K562 (cell line): ENCODE results near the gene TMEM147. TPM values are rescaled to one million over a fixed set of nuclear protein-coding genes. Genes with fewer than 3 reads are reported as not detected.

Experiments used
- AFF1 ChIP-seq, 2 experiments: fragments of 450-650 bp; IDR thresholded peaks; 2 replicates each; pipeline ENCODE4 v1.6.1; 2018; ENCODE audit warnings: mild to moderate bottlenecking in 2 of 2, low read depth in 1 of 2; ENCODE audit not compliant: partially characterized antibody in 2 of 2
- E2F6 ChIP-seq, 2 experiments: IDR thresholded peaks; 2 replicates each; pipeline ENCODE4 v1.6.1; 2011; ENCODE audit warnings: borderline replicate concordance in 1 of 2, control low read depth in 1 of 2, low read depth in 1 of 2, low read length in 1 of 2, mild to moderate bottlenecking in 1 of 2, mixed read lengths in 1 of 2, moderate library complexity in 1 of 2; ENCODE audit not compliant: insufficient read depth in 1 of 2, insufficient read length in 1 of 2, poor library complexity in 1 of 2, severe bottlenecking in 1 of 2; ENCODE audit errors: extremely low read depth in 1 of 2
- FOXA1 ChIP-seq: fragments of 450-650 bp; IDR thresholded peaks from 2 replicates; pipeline ENCODE4 v1.6.1; 2016; ENCODE audit warnings: mild to moderate bottlenecking, borderline replicate concordance
- KLF1 ChIP-seq: fragments of 450-650 bp; IDR thresholded peaks from 2 replicates; pipeline ENCODE4 v1.6.1; 2016; ENCODE audit warnings: missing genetic modification characterization, missing compliant biosample characterization
- MAX ChIP-seq: sonication (generic); formaldehyde crosslinking; IDR thresholded peaks from 2 replicates; pipeline ENCODE4 v1.9.0; 2022; ENCODE audit warnings: mild to moderate bottlenecking, missing genetic modification reagents
- MYC ChIP-seq, 2 experiments: fragments of 250-450 bp in 1 of 2; sonication (Bioruptor Pico) in 1 of 2; IDR thresholded peaks; 2 replicates each; pipeline versions ENCODE4 v1.5.1 to v1.6.1; 2012 to 2021; ENCODE audit warnings: low read depth in 2 of 2, borderline replicate concordance in 1 of 2, improper control_type of control experiment in 1 of 2, low read length in 1 of 2, mild to moderate bottlenecking in 1 of 2, moderate library complexity in 1 of 2
- NFIC ChIP-seq: fragments of 450-650 bp; IDR thresholded peaks from 2 replicates; pipeline ENCODE4 v1.6.1; 2017; ENCODE audit warnings: mild to moderate bottlenecking, inconsistent platforms
- PHF21A ChIP-seq: fragments of 450-650 bp; IDR thresholded peaks from 2 replicates; pipeline ENCODE4 v1.6.1; 2017; ENCODE audit warnings: low read depth, borderline replicate concordance
- PTBP1 ChIP-seq: fragments of 200-400 bp; formaldehyde crosslinking; IDR thresholded peaks from 2 replicates; pipeline ENCODE4 v1.6.1; 2017; ENCODE audit warnings: low read depth, low read length
- SMARCC2 ChIP-seq: fragments of 450-650 bp; IDR thresholded peaks from 2 replicates; pipeline ENCODE4 v1.6.1; 2017; ENCODE audit warnings: antibody characterized with exemption, moderate library complexity, mild to moderate bottlenecking, low read depth
- SRSF7 ChIP-seq: fragments of 200-400 bp; formaldehyde crosslinking; optimal IDR thresholded peaks from 2 replicates; pipeline ENCODE3; 2017; ENCODE audit warnings: mild to moderate bottlenecking, low read depth, low read length
- TAF7 ChIP-seq: fragments of 450-650 bp; IDR thresholded peaks from 2 replicates; pipeline ENCODE4 v1.6.1; 2016; ENCODE audit warnings: missing genetic modification characterization, missing compliant biosample characterization
- ZNF3 ChIP-seq: fragments of 250-450 bp; sonication (Bioruptor Pico); IDR thresholded peaks from 2 replicates; pipeline ENCODE4 v1.5.0; 2021; ENCODE audit warnings: mild to moderate bottlenecking, moderate library complexity
- ZNF57 ChIP-seq: fragments of 450-650 bp; formaldehyde crosslinking; IDR thresholded peaks from 2 replicates; pipeline ENCODE4 v1.4.0; 2020; ENCODE audit warnings: mild to moderate bottlenecking, moderate library complexity
- polyA plus RNA-seq, 8 experiments: library from polyadenylated mRNA; depleted of rRNA in 4 of 8; stranded (reverse) in 5 of 8; unstranded in 3 of 8; fragments of >200 nt; fragmentation: Nextera tagmentation in 2 of 8; fragmentation: Illumina TruSeq in 1 of 8; extraction: Ambion mirVana in 2 of 8; extraction: Trizol in 1 of 8; gene quantifications; 2 replicates each; pipeline versions ENCODE4 v1.2.1 to v1.2.3, GENCODE V29; 2011 to 2014; ENCODE audit warnings: inconsistent platforms in 1 of 8, missing spikeins in 1 of 8
- total RNA-seq, 7 experiments: library from RNA; depleted of rRNA in 6 of 7; stranded (reverse); fragments of >200 nt in 6 of 7; fragmentation: Illumina TruSeq in 2 of 7; extraction: Trizol in 2 of 7; gene quantifications; 2 replicates each; pipeline versions ENCODE4 v1.2.1 to v1.2.3, GENCODE V29; 2011 to 2021; ENCODE audit warnings: low replicate concordance in 1 of 7

Gene TMEM147
- total and polyA plus RNA-seq, 9 of the 15 experiments (the other 6 are each of a cell fraction or from before 2014, with no cell fraction given), result 73.8 to 194 (median 142) TPM

- TF ChIP-seq FOXA1, result no peak
- no peak for TF ChIP-seq ZNF3 (CRISPR knock-in tag)
- no peak for TF ChIP-seq ZNF57 (CRISPR knock-in tag)
- TF ChIP-seq E2F6 (IDR thresholded peaks at IDR 0.05; ENCODE audit: borderline replicate concordance in 1 of 2, extremely low read depth in 1 of 2, insufficient read depth in 1 of 2, insufficient read length in 1 of 2, low read depth in 1 of 2, low read length in 1 of 2, poor library complexity in 1 of 2, severe bottlenecking in 1 of 2), result peak in 1 of 2 experiments; percentile 30
- TF ChIP-seq AFF1 (IDR thresholded peaks at IDR 0.05; ENCODE audit: low read depth in 1 of 2, partially characterized antibody in 2 of 2), result no peak
- TF ChIP-seq MAX (CRISPR knock-in tag), result no peak; the same call in 1 of the 2 replicates
- TF ChIP-seq KLF1 (tag), result no peak
- TF ChIP-seq MYC (IDR thresholded peaks at IDR 0.05; ENCODE audit: low read depth, low read length), result no peak
- TF ChIP-seq MYC (CRISPR knock-in tag; IDR thresholded peaks at IDR 0.05; ENCODE audit: borderline replicate concordance, low read depth), result 0 out of 2 replicates have a peak, but pooled peaks have one; percentile 20
- TF ChIP-seq SMARCC2, result no peak
- TF ChIP-seq TAF7 (tag), result no peak
- no peak for TF ChIP-seq PHF21A
- TF ChIP-seq PTBP1, result no peak
- 0 out of 2 replicates have a peak, but pooled peaks have one; percentile 1 for TF ChIP-seq NFIC
- no peak for TF ChIP-seq SRSF7
These were observed 492 bp downstream of the TMEM147 start (continued) for GRCh38 chr19:35545855-35546381.
